Uterus (tissue), 2 donors: ENCODE measurements around the gene BID.

Experiments used
- CTCF ChIP-seq, 4 experiments: fragments of 200-600 bp in 2 of 4; fragments of 450-650 bp in 2 of 4; sonication (generic) in 2 of 4; IDR thresholded peaks; one replicate each; pipeline ENCODE4 v1.5.1; 2016 to 2019; ENCODE audit warnings: antibody characterized with exemption in 4 of 4, mild to moderate bottlenecking in 2 of 4, moderate library complexity in 1 of 4
- POLR2A ChIP-seq, 2 donors: fragments of 450-650 bp; IDR thresholded peaks; one replicate each; pipeline ENCODE4 v1.6.1; 2016; ENCODE audit warnings: antibody characterized with exemption in 2 of 2, mild to moderate bottlenecking in 1 of 2, moderate library complexity in 1 of 2

DNA sequence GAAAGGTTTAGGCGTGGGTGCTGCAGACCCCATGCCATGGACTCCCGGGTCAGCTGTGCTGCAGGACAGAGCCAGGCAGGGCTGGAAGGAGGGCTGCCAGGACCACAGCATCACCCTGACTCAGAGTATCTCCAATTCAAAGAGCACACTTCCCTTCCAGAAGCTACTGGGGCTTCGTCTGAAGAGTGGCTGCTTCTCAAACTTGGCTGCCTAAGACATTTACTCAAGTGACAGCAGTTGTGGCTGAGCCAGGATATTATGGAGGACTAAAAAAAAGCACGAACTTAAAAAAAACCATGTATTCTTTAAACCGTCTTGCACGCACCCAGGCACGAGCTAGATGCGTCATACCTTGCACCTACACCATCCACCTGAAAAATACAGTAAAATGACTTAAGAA is 13.0 kb upstream of the BID start:
- no peak for TF ChIP-seq CTCF (IDR thresholded peaks at IDR 0.05)
- no peak for TF ChIP-seq POLR2A (IDR thresholded peaks at IDR 0.05)
